Peyer's patch (tissue), 4 donors: ENCODE data around the gene VAV2. TPM values are rescaled to one million over a fixed set of nuclear protein-coding genes. Genes with fewer than 3 reads are reported as not detected.
"Not testable (repeated sequence)": the region's sequence is repeated elsewhere in the genome, so short reads cannot be mapped to it uniquely, and the experiment has no call there.

Experiments used
- DNase-seq, 3 donors: peaks; one replicate each; pipeline ENCODE4 v3.0.0-alpha.2; 2017 to 2019
- H3K27ac ChIP-seq, 4 donors: fragments of 200-600 bp; sonication (generic); one replicate each; pipeline ENCODE4 v1.5.1; 2016 to 2019
- H3K27me3 ChIP-seq, 2 donors: fragments of 200-600 bp; sonication (generic); one replicate each; pipeline ENCODE4 v1.5.1; 2019
- H3K36me3 ChIP-seq, 3 donors: fragments of 200-600 bp; sonication (generic); one replicate each; pipeline ENCODE4 v1.5.1; 2016 to 2019
- H3K4me1 ChIP-seq, 4 donors: fragments of 200-600 bp; sonication (generic); one replicate each; pipeline ENCODE4 v1.5.1; 2016 to 2019
- H3K4me3 ChIP-seq, 4 donors: fragments of 200-600 bp; sonication (generic); 1 replicate in 3 of 4; 2 replicates in 1 of 4; pipeline ENCODE4 v1.5.1; 2016 to 2019; ENCODE audit warnings: mild to moderate bottlenecking in 1 of 4
- H3K9me3 ChIP-seq, 4 donors: fragments of 200-600 bp; sonication (generic); one replicate each; pipeline ENCODE4 v1.5.1; 2016 to 2019; ENCODE audit warnings: mild to moderate bottlenecking in 1 of 4
- CTCF ChIP-seq, 6 experiments: fragments of 450-650 bp in 4 of 6; fragments of 200-600 bp in 2 of 6; sonication (generic) in 1 of 6; IDR thresholded peaks; one replicate each; pipeline ENCODE4 v1.5.1; 2017 to 2019; ENCODE audit warnings: antibody characterized with exemption in 6 of 6, mild to moderate bottlenecking in 3 of 6, moderate library complexity in 1 of 6
- POLR2A ChIP-seq, 2 donors: fragments of 450-650 bp; IDR thresholded peaks; one replicate each; pipeline ENCODE4 v1.5.1; 2017; ENCODE audit warnings: antibody characterized with exemption in 2 of 2, mild to moderate bottlenecking in 2 of 2, moderate library complexity in 2 of 2
- total RNA-seq, 4 donors: library from RNA; depleted of rRNA; stranded (reverse); fragments of >200 nt; gene quantifications; one replicate each; pipeline ENCODE4 v1.1.0, GENCODE V29; 2016

The VAV2 gene
- total RNA-seq, 4 donors from 2014 or later, result 47.9 to 61.8 (median 58.9) TPM

GRCh38 chr9:133897675-133898074, 94.4 kb downstream of the VAV2 start:
- no peaks in the 10 kb centered on the region for H3K27me3 ChIP-seq
- no peaks in the 10 kb centered on the region for H3K36me3 ChIP-seq
- H3K27ac ChIP-seq, result no peak overlapping the region
- peaks cover 0 to 15% (median 0%) of the 10 kb centered on the region in 4 donors for H3K4me1 ChIP-seq
- no peak overlapping the region for H3K4me3 ChIP-seq
- no peaks in the 10 kb centered on the region for H3K9me3 ChIP-seq
- no peak for DNase-seq
- TF ChIP-seq POLR2A (IDR thresholded peaks at IDR 0.05), result no peak
- no peak for TF ChIP-seq CTCF (IDR thresholded peaks at IDR 0.05)

GRCh38 chr9:133896007-133896406, 96.1 kb downstream of the VAV2 start:
- H3K4me3 ChIP-seq, H3K36me3 ChIP-seq, H3K27me3 ChIP-seq, DNase-seq, H3K9me3 ChIP-seq, H3K27ac ChIP-seq, H3K4me1 ChIP-seq: not testable (repeated sequence)

- no peak for TF ChIP-seq POLR2A (IDR thresholded peaks at IDR 0.05)
- H3K27ac ChIP-seq, result no peak overlapping the region
- peaks cover 0 to 5% (median 0%) of the 10 kb centered on the region in 4 donors for H3K4me1 ChIP-seq
- no peaks in the 10 kb centered on the region for H3K9me3 ChIP-seq
- H3K27me3 ChIP-seq, result no peaks in the 10 kb centered on the region
- H3K4me3 ChIP-seq, result no peak overlapping the region
- H3K36me3 ChIP-seq, result no peaks in the 10 kb centered on the region
- DNase-seq, result no peak
Observed at GRCh38 chr9:133895335-133895734, 96.8 kb downstream of the VAV2 start.

GRCh38 chr9:133894377-133895321, 97.5 kb downstream of the VAV2 start:
- no peaks in the 10 kb centered on the region for H3K9me3 ChIP-seq
- H3K4me3 ChIP-seq, result no peak overlapping the region
- DNase-seq, result no peak
- no peaks in the 10 kb centered on the region for H3K27me3 ChIP-seq
- TF ChIP-seq CTCF (IDR thresholded peaks at IDR 0.05) (no peak), POLR2A (IDR thresholded peaks at IDR 0.05) (no peak)
- peaks cover 0 to 10% (median 0%) of the 10 kb centered on the region in 4 donors for H3K4me1 ChIP-seq
- no peak overlapping the region for H3K27ac ChIP-seq
- H3K36me3 ChIP-seq, result no peaks in the 10 kb centered on the region

- peaks cover 0 to 18% (median 0%) of the 10 kb centered on the region in 4 donors for H3K4me1 ChIP-seq
- TF ChIP-seq CTCF (IDR thresholded peaks at IDR 0.05) (no peak), POLR2A (IDR thresholded peaks at IDR 0.05) (no peak)
- no peaks in the 10 kb centered on the region for H3K27me3 ChIP-seq
- H3K9me3 ChIP-seq, result no peaks in the 10 kb centered on the region
- no peaks in the 10 kb centered on the region for H3K36me3 ChIP-seq
- peak overlapping the region in 1 of 4 donors; percentile 53 for H3K27ac ChIP-seq
- H3K4me3 ChIP-seq, result no peak overlapping the region
- DNase-seq, result no peak
Observed at GRCh38 chr9:133893191-133893994, 98.7 kb downstream of the VAV2 start.

- Histone ChIP-seq H3K4me1 (peaks cover 0 to 18% (median 0%) of the 10 kb centered on the region in 4 donors), H3K4me3 (no peak overlapping the region), H3K36me3 (no peaks in the 10 kb centered on the region), H3K27ac (peak overlapping the region in 1 of 4 donors; percentile 53), H3K27me3 (no peaks in the 10 kb centered on the region), H3K9me3 (no peaks in the 10 kb centered on the region)
- peak in 1 of 3 donors; percentile 57 for DNase-seq
- TF ChIP-seq POLR2A (IDR thresholded peaks at IDR 0.05) (no peak), CTCF (IDR thresholded peaks at IDR 0.05) (no peak)
Observed at GRCh38 chr9:133892193-133892920, 99.8 kb downstream of the VAV2 start.
